Natural killer cell (primary cell): ENCODE measurements around the gene ANK2. TPM values are rescaled to one million over a fixed set of nuclear protein-coding genes. Genes with fewer than 3 reads are reported as not detected.

Source experiments
- ATAC-seq, 3 donors: fragments of 150-1000 bp in 2 of 3; fragments of 200-7000 bp in 1 of 3; cut with Tn5 transposase; 1 replicate in 1 of 3; 2 replicates in 2 of 3; pipeline ENCODE4 v1.10.0; 2021; ENCODE audit warnings: mild to moderate bottlenecking in 2 of 3, moderate library complexity in 2 of 3
- DNase-seq, 2 donors: peaks; one replicate each; pipeline versions ENCODE4 v3.0.0 to v3.0.0-alpha.2; 2013 to 2021; ENCODE audit warnings: mixed read lengths in 1 of 2
- H3K27ac ChIP-seq: one replicate; pipeline ENCODE4 v1.5.1; 2013; ENCODE audit warnings: mild to moderate bottlenecking, low read length
- H3K27me3 ChIP-seq: one replicate; pipeline ENCODE4 v1.6.1; 2013; ENCODE audit warnings: low read length; ENCODE audit not compliant: control insufficient read depth, insufficient read depth
- H3K36me3 ChIP-seq: one replicate; pipeline ENCODE4 v1.6.1; 2013; ENCODE audit warnings: low read length; ENCODE audit not compliant: control insufficient read depth, insufficient read depth
- H3K4me1 ChIP-seq: one replicate; pipeline ENCODE4 v1.6.1; 2013; ENCODE audit warnings: low read length; ENCODE audit not compliant: control insufficient read depth, insufficient read depth
- H3K4me3 ChIP-seq: one replicate; pipeline ENCODE4 v1.5.1; 2013; ENCODE audit warnings: low read length
- H3K9me3 ChIP-seq: one replicate; pipeline ENCODE4 v1.6.1; 2013; ENCODE audit warnings: low read length; ENCODE audit not compliant: control insufficient read depth, insufficient read depth
- H3K27ac Mint-ChIP-seq, 2 donors: one replicate each; pipeline ENCODE4 v1.8.0; 2022; ENCODE audit warnings: mild to moderate bottlenecking in 2 of 2, mixed read lengths in 2 of 2, moderate library complexity in 1 of 2
- H3K27me3 Mint-ChIP-seq, 2 donors: one replicate each; pipeline ENCODE4 v1.8.0; 2022; ENCODE audit warnings: low read depth in 2 of 2, mixed read lengths in 2 of 2
- H3K36me3 Mint-ChIP-seq: one replicate; pipeline ENCODE4 v1.8.0; 2022; ENCODE audit warnings: mixed read lengths
- H3K4me1 Mint-ChIP-seq, 2 donors: one replicate each; pipeline ENCODE4 v1.8.0; 2022; ENCODE audit warnings: mixed read lengths in 2 of 2
- H3K4me3 Mint-ChIP-seq: one replicate; pipeline ENCODE4 v1.8.0; 2022; ENCODE audit warnings: mild to moderate bottlenecking, moderate library complexity, mixed read lengths
- H3K9me3 Mint-ChIP-seq, 2 donors: one replicate each; pipeline ENCODE4 v1.8.0; 2022; ENCODE audit warnings: mixed read lengths in 2 of 2
- WGBS: methylation state at CpG from one replicate; pipeline ENCODE4 v1.1.7; 2013; ENCODE audit warnings: missing lambda C conversion rate; ENCODE audit not compliant: insufficient coverage; 5-methylcytosine and 5-hydroxymethylcytosine counted together
- intact Hi-C: fragments of 100-400 bp; cut with micrococcal nuclease; formaldehyde crosslinking; loops from one replicate; pipeline ENCODE4 v1.14.2; 2022
- total RNA-seq, 4 donors: library from RNA; stranded (reverse); fragments of 120-200 nt in 1 of 4; gene quantifications; one replicate each; pipeline versions ENCODE4 v1.2.3 to v1.2.4, GENCODE V29; 2013 to 2022
- TF ChIP-seq, protein P1 (sequence below): fragments of 200-600 bp; IDR thresholded peaks from one replicate; pipeline ENCODE4 v1.8.0; 2022; ENCODE audit warnings: antibody characterized with exemption

Gene ANK2
- total RNA-seq, 3 donors from 2014 or later (not counting 1 experiment from before 2014, with no cell fraction given) = 0.05 TPM; not detected in 2

DNA sequence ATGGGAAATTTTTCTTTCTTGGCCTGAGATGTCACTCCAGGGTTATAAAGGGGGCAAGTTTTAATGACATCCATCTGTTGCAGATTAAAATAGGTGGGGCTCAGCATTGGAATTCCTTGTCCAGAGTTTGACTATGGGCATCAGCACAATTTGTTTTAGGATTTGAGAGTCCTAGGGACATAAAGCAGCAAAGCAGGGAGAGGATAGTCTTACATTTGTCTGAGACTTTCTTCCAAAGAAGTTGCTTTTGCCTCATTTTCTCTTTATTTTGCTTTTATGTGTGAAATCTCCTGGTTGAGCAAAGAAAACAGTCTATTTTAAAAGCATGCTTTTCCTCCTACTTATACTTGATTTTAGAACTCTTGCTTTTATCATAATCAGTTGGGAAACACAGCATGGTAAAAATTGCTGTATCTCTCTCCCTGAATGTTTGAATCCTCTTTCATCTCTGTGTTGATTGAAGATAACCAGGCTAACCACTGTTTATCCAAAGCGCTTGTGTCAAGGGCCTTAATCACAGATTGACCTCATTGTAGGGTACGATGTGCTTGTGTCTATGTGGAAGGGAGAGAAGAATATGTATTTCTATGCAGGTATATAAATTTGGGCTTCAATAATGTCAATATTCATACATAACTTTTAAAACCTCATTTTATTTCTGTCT lies 121.5 kb downstream of the ANK2 start:
- Histone ChIP-seq H3K4me3 (no peak overlapping the region), H3K36me3 (no peaks in the 10 kb centered on the region), H3K9me3 (no peaks in the 10 kb centered on the region), H3K27ac (no peak overlapping the region), H3K27me3 (no peaks in the 10 kb centered on the region), H3K4me1 (no peaks in the 10 kb centered on the region)
- WGBS = 79% methylated on average over 2 of the region's 2 CpGs
- intact Hi-C loops = no loop called here
- H3K36me3 Mint-ChIP-seq = no peaks in the 10 kb centered on the region
- DNase-seq (no peak), ATAC-seq (no peak)
- no peaks in the 10 kb centered on the region for H3K27me3 Mint-ChIP-seq
- TF ChIP-seq, protein P1, sequence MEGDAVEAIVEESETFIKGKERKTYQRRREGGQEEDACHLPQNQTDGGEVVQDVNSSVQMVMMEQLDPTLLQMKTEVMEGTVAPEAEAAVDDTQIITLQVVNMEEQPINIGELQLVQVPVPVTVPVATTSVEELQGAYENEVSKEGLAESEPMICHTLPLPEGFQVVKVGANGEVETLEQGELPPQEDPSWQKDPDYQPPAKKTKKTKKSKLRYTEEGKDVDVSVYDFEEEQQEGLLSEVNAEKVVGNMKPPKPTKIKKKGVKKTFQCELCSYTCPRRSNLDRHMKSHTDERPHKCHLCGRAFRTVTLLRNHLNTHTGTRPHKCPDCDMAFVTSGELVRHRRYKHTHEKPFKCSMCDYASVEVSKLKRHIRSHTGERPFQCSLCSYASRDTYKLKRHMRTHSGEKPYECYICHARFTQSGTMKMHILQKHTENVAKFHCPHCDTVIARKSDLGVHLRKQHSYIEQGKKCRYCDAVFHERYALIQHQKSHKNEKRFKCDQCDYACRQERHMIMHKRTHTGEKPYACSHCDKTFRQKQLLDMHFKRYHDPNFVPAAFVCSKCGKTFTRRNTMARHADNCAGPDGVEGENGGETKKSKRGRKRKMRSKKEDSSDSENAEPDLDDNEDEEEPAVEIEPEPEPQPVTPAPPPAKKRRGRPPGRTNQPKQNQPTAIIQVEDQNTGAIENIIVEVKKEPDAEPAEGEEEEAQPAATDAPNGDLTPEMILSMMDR = no peak
- H3K9me3 Mint-ChIP-seq = no peaks in the 10 kb centered on the region
- no peaks in the 10 kb centered on the region for H3K4me1 Mint-ChIP-seq
- no peak overlapping the region for H3K4me3 Mint-ChIP-seq
- no peak overlapping the region for H3K27ac Mint-ChIP-seq

DNA sequence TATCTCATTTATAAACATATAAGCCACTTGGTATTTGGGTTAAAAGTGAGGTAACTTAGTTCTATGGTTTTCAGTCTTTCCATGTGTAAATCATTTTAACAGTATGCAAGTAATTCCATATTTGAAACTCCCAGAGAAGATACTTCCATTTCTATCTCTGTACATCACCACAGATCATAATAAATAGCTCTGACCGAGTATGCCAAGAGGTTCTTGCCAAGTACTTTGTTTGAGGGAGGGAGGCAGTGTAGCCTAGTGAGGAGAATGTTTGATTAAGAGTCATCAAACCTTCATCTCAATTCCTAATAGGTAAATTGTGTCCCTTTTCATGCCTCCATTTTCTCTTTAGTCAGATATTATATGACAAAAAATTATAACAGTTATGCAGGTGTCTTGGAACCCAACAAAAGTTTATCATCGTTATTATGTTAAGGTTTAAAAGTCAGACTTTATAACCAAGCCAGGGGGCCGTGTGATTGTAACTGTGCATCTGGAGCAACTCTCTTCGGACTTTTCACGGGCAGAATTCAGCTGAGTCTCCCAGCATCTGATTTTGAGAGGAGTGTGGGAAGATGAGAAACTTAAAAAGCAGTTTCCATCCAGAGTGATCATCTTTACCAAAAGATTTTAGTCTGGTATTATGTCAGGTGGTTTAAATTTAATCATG lies 123.8 kb downstream of the ANK2 start:
- Histone ChIP-seq H3K4me1 (no peaks in the 10 kb centered on the region), H3K36me3 (no peaks in the 10 kb centered on the region), H3K4me3 (no peak overlapping the region), H3K27me3 (no peaks in the 10 kb centered on the region), H3K27ac (no peak overlapping the region), H3K9me3 (no peaks in the 10 kb centered on the region)
- Mint-ChIP-seq H3K4me3 (no peak overlapping the region), H3K9me3 (no peaks in the 10 kb centered on the region), H3K27ac (no peak overlapping the region), H3K36me3 (no peaks in the 10 kb centered on the region), H3K27me3 (no peaks in the 10 kb centered on the region), H3K4me1 (no peaks in the 10 kb centered on the region)
- intact Hi-C loops = no loop called here
- ATAC-seq = no peak
- TF ChIP-seq, protein P1 = no peak
- no peak for DNase-seq
- WGBS = 83% methylated on average over 4 of the region's 5 CpGs

DNA sequence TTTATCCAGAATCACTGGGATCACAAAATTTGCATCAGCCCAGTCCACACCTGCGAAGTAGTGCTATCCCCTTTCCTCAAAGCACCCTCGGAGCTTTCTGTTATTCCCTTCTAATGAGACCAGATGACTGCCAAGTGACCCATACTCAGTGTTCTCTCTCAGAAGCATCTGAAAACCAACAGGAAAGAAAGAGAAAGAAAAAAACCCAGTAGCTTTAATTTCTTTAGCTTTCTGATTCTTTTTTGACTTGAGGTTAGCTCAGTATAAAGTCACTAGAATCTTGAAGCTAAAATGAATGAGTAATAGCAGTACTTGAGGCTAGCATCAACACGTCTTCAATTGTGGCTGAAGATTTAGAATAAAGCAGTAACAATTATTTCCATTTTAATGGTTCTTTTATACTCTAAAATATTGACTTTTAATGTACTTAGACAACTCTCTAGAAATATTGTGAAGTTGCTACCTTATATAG lies 124.4 kb downstream of the ANK2 start:
- intact Hi-C loops = no loop called here

More for the DNA sequence above, 124.4 kb downstream of the ANK2 start:
- H3K4me1 ChIP-seq = no peaks in the 10 kb centered on the region
- H3K4me3 Mint-ChIP-seq = no peak overlapping the region
- no peaks in the 10 kb centered on the region for H3K27me3 Mint-ChIP-seq
- TF ChIP-seq, protein P1 = no peak
- H3K4me3 ChIP-seq = no peak overlapping the region
- DNase-seq = no peak
- no peaks in the 10 kb centered on the region for H3K36me3 Mint-ChIP-seq
- whole genome bisulfite sequencing = 73% methylated on average over 2 of the region's 3 CpGs
- H3K27me3 ChIP-seq = no peaks in the 10 kb centered on the region
- H3K4me1 Mint-ChIP-seq = no peaks in the 10 kb centered on the region
- H3K9me3 ChIP-seq = no peaks in the 10 kb centered on the region
- H3K9me3 Mint-ChIP-seq = no peaks in the 10 kb centered on the region
- no peaks in the 10 kb centered on the region for H3K36me3 ChIP-seq
- no peak overlapping the region for H3K27ac ChIP-seq
- no peak for ATAC-seq
- H3K27ac Mint-ChIP-seq = no peak overlapping the region
